HEK293T (cell line): Measurements from ENCODE around the gene SLC26A1.

Experiments
- ARNT ChIP-seq: fragments of 450-650 bp; IDR thresholded peaks from 2 replicates; pipeline ENCODE4 v1.6.1; 2017; ENCODE audit warnings: mild to moderate bottlenecking
- BHLHE40 ChIP-seq: fragments of 450-650 bp; IDR thresholded peaks from 2 replicates; pipeline ENCODE4 v1.6.1; 2016; ENCODE audit warnings: mild to moderate bottlenecking, moderate library complexity, borderline replicate concordance
- CTBP1 ChIP-seq: fragments of 450-650 bp; IDR thresholded peaks from 2 replicates; pipeline ENCODE4 v1.6.1; 2016; ENCODE audit warnings: borderline replicate concordance
- ELF4 ChIP-seq: fragments of 450-650 bp; IDR thresholded peaks from 2 replicates; pipeline ENCODE4 v1.6.1; 2017; ENCODE audit warnings: antibody characterized with exemption
- FOXA1 ChIP-seq: fragments of 450-650 bp; IDR thresholded peaks from 2 replicates; pipeline ENCODE4 v1.6.1; 2016; ENCODE audit warnings: mild to moderate bottlenecking
- FOXK2 ChIP-seq: fragments of 450-650 bp; IDR thresholded peaks from 2 replicates; pipeline ENCODE4 v1.6.1; 2016; ENCODE audit warnings: mild to moderate bottlenecking
- LEF1 ChIP-seq: fragments of 450-650 bp; IDR thresholded peaks from 2 replicates; pipeline ENCODE4 v1.6.1; 2017; ENCODE audit warnings: mild to moderate bottlenecking, borderline replicate concordance
- SUZ12 ChIP-seq: fragments of 450-650 bp; IDR thresholded peaks from 2 replicates; pipeline ENCODE4 v1.6.1; 2016; ENCODE audit warnings: mild to moderate bottlenecking
- TF ChIP-seq, protein P1 (sequence below): fragments of 450-650 bp; IDR thresholded peaks from 2 replicates; pipeline ENCODE4 v1.6.1; 2016

DNA sequence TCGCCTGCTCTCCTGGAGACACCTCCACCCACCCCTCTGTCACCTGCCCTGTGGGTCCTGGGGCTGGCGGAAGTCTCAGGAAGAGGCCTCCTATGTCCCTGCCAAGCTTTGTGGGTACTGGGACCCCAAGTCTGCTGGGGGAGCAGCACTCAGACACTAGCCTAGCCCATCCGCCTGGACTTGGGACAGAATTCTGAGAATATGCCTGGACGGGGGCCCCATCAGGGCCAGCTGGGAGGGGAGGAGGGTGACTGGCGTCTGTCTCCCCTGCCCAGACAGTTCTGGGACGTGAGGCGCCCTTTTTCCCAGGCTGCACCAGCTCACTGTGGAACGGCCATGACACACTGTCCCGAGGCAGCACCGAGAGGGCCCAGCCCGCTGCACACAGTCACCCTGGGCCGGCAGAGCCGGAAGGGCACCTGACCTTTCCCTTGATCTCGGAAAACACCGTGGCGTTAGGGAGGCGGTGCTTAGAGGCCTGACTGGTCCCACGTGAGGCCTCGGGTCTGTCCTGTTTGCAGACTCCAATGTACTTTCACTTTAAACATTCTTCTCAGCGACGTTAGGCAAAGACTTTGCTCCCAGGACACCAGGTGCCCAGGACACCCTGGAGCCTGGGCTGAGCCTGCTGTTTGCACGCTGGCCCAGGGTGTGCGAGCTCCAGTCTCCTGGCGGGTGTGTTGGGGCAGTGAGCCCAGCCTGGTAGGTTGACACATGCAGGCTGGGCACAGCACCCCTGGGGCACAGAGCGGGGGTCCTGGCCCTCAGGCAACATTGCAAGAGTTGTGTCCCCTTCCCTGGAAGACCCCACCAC lies 700 bp downstream of the SLC26A1 start:
- TF ChIP-seq ARNT (no peak), SUZ12 (no peak), ELF4 (no peak), BHLHE40 (no peak), CTBP1 (no peak), FOXA1 (no peak), LEF1 (no peak), FOXK2 (no peak)
- TF ChIP-seq, protein P1, sequence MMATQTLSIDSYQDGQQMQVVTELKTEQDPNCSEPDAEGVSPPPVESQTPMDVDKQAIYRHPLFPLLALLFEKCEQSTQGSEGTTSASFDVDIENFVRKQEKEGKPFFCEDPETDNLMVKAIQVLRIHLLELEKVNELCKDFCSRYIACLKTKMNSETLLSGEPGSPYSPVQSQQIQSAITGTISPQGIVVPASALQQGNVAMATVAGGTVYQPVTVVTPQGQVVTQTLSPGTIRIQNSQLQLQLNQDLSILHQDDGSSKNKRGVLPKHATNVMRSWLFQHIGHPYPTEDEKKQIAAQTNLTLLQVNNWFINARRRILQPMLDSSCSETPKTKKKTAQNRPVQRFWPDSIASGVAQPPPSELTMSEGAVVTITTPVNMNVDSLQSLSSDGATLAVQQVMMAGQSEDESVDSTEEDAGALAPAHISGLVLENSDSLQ: no peak
